ENCODE measurements around the gene DNAH2. TPM values are rescaled to one million over a fixed set of nuclear protein-coding genes. Genes with fewer than 3 reads are reported as not detected.

DNAH2 gene
- polyA plus RNA-seq, 2 of the 4 experiments (the other 2 are of a cell fraction): 0.01 to 0.08 TPM

DNA sequence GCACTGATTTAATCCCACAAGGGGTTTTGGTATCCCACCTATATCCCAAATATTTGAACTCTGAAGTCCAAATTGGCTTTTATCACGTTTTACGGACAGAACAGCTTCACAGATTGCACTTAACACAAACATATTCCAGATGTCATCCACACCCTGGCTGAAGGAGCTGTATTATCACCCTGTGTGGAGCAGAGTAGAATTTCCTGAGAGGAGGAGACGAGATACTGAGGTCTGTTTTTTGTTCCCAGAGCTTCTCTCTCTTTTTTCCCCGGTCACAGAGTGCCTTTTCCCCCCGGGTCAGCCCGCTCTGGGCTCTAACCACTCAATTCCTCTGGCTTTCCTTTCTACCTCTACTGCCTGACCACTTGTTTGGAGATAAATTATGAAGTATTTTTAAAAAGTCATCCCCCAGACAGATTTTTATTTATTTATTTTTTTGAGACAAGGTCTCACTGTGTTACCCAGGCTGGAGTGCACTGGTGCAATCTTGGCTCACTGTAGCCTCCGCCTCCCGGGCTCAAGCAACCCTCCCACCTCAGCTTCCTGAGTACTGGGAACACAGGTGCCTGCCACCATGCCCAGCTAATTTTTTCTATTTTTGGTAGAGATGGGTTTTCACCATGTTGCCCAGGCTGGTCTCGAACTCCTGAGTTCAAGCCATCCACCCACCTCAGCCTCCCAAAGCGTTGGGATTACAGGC is 30.7 kb downstream of the DNAH2 start:
- CTCF ChIA-PET: interaction anchor here (0.9 to 8.4 kb wide), 20 partner anchors 8 to 325 kb away, joined by 3 to 114 read pairs (median 4); partner anchors contain the start of genes KDM6B, NAA38, TP53 and WRAP53
- FAIRE-seq: no peak

DNA sequence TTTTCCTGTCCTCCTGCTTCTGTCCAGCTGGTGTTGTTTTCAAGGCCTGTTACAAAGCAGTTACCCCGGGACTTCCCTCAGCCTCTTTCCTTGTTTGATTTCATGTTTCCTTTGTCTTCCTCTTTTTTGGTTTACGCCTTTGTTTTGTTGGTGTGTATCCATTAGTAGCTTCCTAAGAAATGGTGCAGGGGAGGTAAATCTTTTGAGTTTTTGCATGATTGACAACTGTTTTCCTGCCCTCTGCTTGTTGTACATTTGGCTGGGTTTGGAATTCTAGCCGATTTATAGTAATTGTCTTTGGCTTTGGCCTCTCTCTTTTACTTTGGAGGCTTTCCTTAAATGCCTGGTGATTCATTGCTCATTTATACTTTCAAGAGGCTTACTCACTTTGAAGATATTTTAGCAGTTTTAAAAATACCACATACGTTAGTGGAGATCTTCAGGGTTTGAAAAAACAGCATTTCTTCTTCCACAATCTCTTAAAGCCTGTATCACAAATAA is 32.8 kb downstream of the DNAH2 start:
- Histone ChIP-seq H3K27ac (0 out of 6 replicates have a peak overlapping the region, but pooled peaks of 1 of the 2 experiments have one; percentile 11), H3K9me3 (peaks cover 8% of the 10 kb centered on the region; the same call in 1 of the 3 replicates), H3K4me1 (peaks cover 14% of the 10 kb centered on the region), H3K4me3 (no peak overlapping the region), H3K4me2 (no peak overlapping the region)
- CTCF ChIA-PET: interaction anchor here (0.6 to 1.2 kb wide), 2 partner anchors 10 to 280 kb away, joined by 3 read pairs; no protein-coding TSS in a partner anchor
- no peak for TF ChIP-seq FOSB (CRISPR knock-in tag; IDR thresholded peaks at IDR 0.05)
- TF ChIP-seq, protein P1, sequence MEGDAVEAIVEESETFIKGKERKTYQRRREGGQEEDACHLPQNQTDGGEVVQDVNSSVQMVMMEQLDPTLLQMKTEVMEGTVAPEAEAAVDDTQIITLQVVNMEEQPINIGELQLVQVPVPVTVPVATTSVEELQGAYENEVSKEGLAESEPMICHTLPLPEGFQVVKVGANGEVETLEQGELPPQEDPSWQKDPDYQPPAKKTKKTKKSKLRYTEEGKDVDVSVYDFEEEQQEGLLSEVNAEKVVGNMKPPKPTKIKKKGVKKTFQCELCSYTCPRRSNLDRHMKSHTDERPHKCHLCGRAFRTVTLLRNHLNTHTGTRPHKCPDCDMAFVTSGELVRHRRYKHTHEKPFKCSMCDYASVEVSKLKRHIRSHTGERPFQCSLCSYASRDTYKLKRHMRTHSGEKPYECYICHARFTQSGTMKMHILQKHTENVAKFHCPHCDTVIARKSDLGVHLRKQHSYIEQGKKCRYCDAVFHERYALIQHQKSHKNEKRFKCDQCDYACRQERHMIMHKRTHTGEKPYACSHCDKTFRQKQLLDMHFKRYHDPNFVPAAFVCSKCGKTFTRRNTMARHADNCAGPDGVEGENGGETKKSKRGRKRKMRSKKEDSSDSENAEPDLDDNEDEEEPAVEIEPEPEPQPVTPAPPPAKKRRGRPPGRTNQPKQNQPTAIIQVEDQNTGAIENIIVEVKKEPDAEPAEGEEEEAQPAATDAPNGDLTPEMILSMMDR (IDR thresholded peaks at IDR 0.05): no peak
- no peak for TF ChIP-seq CBX2 (IDR thresholded peaks at IDR 0.05; ENCODE audit: borderline replicate concordance, low read depth)
- TF ChIP-seq KDM5A (IDR thresholded peaks at IDR 0.05): no peak
- TF ChIP-seq RCOR1 (IDR thresholded peaks at IDR 0.05; ENCODE audit: low read depth, low read length): no peak
- no peak for TF ChIP-seq KDM1A (IDR thresholded peaks at IDR 0.05; ENCODE audit: low read depth)
- TF ChIP-seq CBX8 (IDR thresholded peaks at IDR 0.05): no peak
- no peak for TF ChIP-seq POLR2A (IDR thresholded peaks at IDR 0.05; ENCODE audit: low read length)
- TF ChIP-seq TP53 (CRISPR knock-in tag; IDR thresholded peaks at IDR 0.05): no peak
- no peak for TF ChIP-seq SREBF2 (IDR thresholded peaks at IDR 0.05)
- TF ChIP-seq, protein P2, sequence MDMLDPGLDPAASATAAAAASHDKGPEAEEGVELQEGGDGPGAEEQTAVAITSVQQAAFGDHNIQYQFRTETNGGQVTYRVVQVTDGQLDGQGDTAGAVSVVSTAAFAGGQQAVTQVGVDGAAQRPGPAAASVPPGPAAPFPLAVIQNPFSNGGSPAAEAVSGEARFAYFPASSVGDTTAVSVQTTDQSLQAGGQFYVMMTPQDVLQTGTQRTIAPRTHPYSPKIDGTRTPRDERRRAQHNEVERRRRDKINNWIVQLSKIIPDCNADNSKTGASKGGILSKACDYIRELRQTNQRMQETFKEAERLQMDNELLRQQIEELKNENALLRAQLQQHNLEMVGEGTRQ (IDR thresholded peaks at IDR 0.05): no peak
- no peak for TF ChIP-seq EHF (CRISPR knock-in tag; IDR thresholded peaks at IDR 0.05)
- 43% methylated on average over 4 of the region's 4 CpGs for WGBS (ENCODE audit: missing lambda C conversion rate)
- POLR2A ChIA-PET: no interaction called here
- no peak for DNase-seq (ENCODE audit: low read depth in 1 of 2, low spot score in 1 of 2)
- no peak for ATAC-seq
- FAIRE-seq: peak; percentile 79

More for the DNA sequence above, 30.7 kb downstream of the DNAH2 start:
- Histone ChIP-seq H3K4me1 (peaks cover 12% of the 10 kb centered on the region), H3K27ac (no peak overlapping the region), H3K4me2 (no peak overlapping the region), H3K4me3 (no peak overlapping the region), H3K9me3 (peaks cover 8% of the 10 kb centered on the region; the same call in 1 of the 3 replicates)
- TF ChIP-seq RFX5 (IDR thresholded peaks at IDR 0.05) (no peak), EHF (CRISPR knock-in tag; IDR thresholded peaks at IDR 0.05) (no peak), FOXS1 (CRISPR knock-in tag; IDR thresholded peaks at IDR 0.05) (no peak), EHMT2 (IDR thresholded peaks at IDR 0.05; ENCODE audit: low read depth) (no peak), TFCP2L1 (CRISPR knock-in tag; IDR thresholded peaks at IDR 0.05) (no peak), ZSCAN20 (CRISPR knock-in tag; IDR thresholded peaks at IDR 0.05) (no peak), CHD4 (IDR thresholded peaks at IDR 0.05; ENCODE audit: borderline replicate concordance) (no peak), HDAC2 (IDR thresholded peaks at IDR 0.05) (no peak), NFE2L2 (conservative IDR thresholded peaks at IDR 0.05; ENCODE audit: low read length) (no peak), ZNF302 (CRISPR knock-in tag; IDR thresholded peaks at IDR 0.05) (no peak), MAZ (IDR thresholded peaks at IDR 0.05; ENCODE audit: borderline replicate concordance, low read depth, low read length) (no peak), SREBF2 (IDR thresholded peaks at IDR 0.05) (no peak)
- TF ChIP-seq, protein P3, sequence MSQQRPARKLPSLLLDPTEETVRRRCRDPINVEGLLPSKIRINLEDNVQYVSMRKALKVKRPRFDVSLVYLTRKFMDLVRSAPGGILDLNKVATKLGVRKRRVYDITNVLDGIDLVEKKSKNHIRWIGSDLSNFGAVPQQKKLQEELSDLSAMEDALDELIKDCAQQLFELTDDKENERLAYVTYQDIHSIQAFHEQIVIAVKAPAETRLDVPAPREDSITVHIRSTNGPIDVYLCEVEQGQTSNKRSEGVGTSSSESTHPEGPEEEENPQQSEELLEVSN (IDR thresholded peaks at IDR 0.05; ENCODE audit: borderline replicate concordance, low read depth): no peak
- TF ChIP-seq, protein P2 (IDR thresholded peaks at IDR 0.05): no peak
- TF ChIP-seq, protein P4, sequence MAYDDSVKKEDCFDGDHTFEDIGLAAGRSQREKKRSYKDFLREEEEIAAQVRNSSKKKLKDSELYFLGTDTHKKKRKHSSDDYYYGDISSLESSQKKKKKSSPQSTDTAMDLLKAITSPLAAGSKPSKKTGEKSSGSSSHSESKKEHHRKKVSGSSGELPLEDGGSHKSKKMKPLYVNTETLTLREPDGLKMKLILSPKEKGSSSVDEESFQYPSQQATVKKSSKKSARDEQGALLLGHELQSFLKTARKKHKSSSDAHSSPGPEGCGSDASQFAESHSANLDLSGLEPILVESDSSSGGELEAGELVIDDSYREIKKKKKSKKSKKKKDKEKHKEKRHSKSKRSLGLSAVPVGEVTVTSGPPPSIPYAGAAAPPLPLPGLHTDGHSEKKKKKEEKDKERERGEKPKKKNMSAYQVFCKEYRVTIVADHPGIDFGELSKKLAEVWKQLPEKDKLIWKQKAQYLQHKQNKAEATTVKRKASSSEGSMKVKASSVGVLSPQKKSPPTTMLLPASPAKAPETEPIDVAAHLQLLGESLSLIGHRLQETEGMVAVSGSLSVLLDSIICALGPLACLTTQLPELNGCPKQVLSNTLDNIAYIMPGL (CRISPR knock-in tag; IDR thresholded peaks at IDR 0.05; ENCODE audit: borderline replicate concordance): no peak
- WGBS (ENCODE audit: missing lambda C conversion rate): 72% methylated on average over 10 of the region's 10 CpGs
- no peak for ATAC-seq
- DNase-seq (ENCODE audit: low read depth in 1 of 2, low spot score in 1 of 2): no peak
- POLR2A ChIA-PET: no interaction called here

Data from A549 (cell line).